Measurements from ENCODE around the gene PTPRN2.

Gene PTPRN2

GRCh38 chr7:157627033-157627432 lies 960.6 kb downstream of the PTPRN2 start:
- DNase-seq (ENCODE audit: low read depth in 2 of 2): no peak

GRCh38 chr7:157625973-157626742 lies 961.5 kb downstream of the PTPRN2 start:
- DNase-seq (ENCODE audit: low read depth in 2 of 2): no peak

GRCh38 chr7:157623556-157623955 lies 964.1 kb downstream of the PTPRN2 start:
- DNase-seq (ENCODE audit: low read depth in 2 of 2): no peak

GRCh38 chr7:157622408-157623205 lies 965.0 kb downstream of the PTPRN2 start:
- DNase-seq (ENCODE audit: low read depth in 2 of 2): no peak

GRCh38 chr7:157622000-157622399 lies 965.6 kb downstream of the PTPRN2 start:
- no peak for DNase-seq (ENCODE audit: low read depth in 2 of 2)

DNA sequence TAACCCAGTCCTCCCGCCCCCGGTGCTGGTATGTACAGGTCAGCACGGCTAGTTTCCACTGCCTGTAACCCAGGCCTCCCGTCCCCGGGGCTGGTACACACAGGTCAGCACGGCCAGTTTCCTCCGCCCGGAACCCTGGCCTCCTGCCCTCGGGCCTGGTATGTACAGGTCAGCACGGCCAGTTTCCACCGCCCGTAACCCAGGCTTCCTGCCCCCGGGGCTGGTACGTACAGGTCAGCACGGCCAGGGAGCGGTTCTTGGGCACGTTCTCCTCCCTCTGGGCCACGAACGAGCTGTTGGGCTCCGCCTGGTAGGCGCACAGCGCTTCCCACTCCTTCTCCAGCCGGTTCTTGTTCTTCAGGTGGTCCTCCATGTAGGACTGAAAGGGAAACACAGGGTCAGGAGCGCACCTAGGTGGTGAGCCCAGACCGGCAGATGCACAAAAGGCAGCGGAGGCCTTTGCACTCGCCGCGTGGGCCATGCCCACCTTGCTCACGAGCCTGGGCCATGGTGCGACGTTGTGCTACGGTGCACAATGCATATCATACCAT lies 966.4 kb downstream of the PTPRN2 start:
- DNase-seq (ENCODE audit: low read depth in 2 of 2): no peak

DNA sequence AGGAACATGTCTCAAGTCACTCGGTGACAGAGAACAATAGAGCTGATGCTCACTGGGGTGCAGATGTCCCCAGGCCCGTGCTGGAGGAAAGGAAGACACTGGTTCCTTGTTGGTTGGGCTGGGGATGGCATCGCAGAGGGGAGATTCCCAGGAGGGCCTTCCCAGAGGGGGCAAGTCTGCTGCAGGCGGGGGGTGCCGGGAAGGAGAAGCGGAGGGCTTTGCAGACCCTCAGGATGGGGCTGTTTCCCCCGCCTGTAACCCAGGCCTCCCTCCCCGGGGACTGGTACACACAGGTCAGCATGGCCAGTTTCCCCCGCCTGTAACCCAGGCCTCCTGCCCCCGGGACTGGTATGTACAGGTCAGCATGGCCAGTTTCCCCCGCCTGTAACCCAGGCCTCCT lies 967.0 kb downstream of the PTPRN2 start:
- DNase-seq (ENCODE audit: low read depth in 2 of 2): no peak

DNA sequence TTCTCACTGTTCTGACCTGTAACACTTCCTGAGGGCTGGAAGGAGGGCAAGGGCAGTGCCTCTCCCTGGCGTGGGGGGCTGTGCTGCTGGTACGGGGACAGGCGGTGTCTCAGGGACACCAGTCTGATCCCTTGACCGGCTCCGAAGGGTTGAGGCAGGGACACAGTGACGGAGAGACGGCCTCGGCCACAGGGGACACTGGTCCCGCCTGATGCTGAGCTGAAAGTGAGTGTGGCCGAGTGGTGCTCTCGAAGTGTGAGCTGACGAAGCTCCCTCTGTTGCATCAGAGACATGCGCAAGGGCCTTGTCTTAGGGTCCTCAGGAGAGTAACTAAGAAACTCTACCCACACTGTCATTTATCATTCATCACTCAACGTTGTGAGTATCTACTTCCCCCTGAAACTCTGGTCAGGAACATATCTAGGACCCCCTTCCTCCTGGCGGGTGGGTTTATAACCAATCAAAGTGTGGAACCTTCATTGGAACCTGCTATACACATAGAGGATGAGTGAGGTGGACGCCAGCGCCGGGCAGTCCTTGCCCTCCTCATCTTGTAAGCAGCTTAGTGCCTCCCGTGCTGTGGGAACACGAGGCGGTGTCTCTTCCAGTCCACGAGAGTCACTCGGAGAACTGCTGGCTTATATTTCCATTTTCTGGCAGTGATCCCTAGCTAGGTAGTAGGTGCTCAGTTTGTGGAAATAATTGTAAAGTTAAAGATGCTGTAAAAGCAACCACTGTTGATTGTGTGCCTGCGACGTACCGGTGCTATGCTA lies 967.7 kb downstream of the PTPRN2 start:
- no peak for DNase-seq (ENCODE audit: low read depth in 2 of 2)

DNA sequence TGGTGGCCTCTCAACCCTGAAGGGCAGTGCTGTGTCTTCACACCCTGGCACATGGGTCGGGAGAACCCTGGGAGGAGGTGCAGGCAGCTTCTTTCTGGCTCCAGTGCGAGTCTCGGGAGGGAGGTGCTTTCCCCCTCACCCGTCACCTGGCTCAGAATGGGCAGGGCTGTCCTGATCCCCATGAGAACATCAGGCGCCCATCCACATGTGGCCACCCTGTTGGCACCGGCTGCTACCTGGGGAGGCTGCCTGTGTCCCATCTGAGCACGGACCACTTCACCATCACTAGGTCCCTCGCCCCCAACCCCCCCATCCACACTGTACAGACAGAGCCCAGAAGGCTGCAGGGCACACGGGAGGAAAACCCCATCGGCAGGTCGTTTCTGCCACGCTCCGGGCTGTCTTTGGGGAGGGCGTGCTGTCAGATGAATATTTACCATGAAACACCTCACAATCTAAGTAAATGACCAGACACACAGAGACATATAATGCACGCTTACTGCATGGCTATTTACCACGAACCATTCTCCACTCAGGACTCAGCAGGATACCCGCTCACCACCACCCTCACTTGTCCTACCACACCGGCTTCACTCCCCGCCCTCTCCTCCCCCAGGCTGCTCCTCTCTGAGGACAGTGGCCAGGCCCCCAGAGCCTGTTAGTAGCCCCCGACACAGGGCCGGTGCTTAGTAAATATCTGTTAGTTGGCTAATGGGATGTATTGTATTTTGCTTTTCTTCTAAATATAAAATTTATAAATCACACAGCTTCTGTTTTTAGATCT lies 968.6 kb downstream of the PTPRN2 start:
- DNase-seq (ENCODE audit: low read depth in 2 of 2): no peak

GRCh38 chr7:157618091-157618726 lies 969.4 kb downstream of the PTPRN2 start:
- DNase-seq (ENCODE audit: low read depth in 2 of 2): no peak

GRCh38 chr7:157617401-157617800 lies 970.2 kb downstream of the PTPRN2 start:
- no peak for DNase-seq (ENCODE audit: low read depth in 2 of 2)

- no peak for DNase-seq (ENCODE audit: low read depth in 2 of 2)
Measured at GRCh38 chr7:157616931-157617330, 970.7 kb downstream of the PTPRN2 start.

DNA sequence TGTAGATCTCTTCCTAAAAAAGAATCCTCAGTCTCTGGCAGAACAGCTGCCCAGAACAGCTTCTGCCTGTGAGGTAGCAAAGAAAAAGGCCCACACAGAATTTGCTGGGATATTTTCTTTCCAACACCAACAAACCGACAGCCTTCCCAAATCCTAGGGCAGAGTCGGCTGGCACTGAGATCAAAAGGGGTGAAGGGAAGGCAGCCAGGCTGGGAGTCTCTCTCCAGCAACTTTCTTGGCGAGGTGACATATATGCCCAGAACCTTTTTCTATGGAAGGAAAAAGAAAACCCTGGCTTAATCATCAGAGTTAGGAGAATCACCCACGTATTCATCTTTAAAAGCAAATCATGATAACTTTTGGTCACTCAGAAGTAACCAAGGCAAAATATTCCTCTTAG lies 971.2 kb downstream of the PTPRN2 start:
- no peak for DNase-seq (ENCODE audit: low read depth in 2 of 2)

GRCh38 chr7:157615852-157616251 lies 971.8 kb downstream of the PTPRN2 start:
- no peak for DNase-seq (ENCODE audit: low read depth in 2 of 2)

DNA sequence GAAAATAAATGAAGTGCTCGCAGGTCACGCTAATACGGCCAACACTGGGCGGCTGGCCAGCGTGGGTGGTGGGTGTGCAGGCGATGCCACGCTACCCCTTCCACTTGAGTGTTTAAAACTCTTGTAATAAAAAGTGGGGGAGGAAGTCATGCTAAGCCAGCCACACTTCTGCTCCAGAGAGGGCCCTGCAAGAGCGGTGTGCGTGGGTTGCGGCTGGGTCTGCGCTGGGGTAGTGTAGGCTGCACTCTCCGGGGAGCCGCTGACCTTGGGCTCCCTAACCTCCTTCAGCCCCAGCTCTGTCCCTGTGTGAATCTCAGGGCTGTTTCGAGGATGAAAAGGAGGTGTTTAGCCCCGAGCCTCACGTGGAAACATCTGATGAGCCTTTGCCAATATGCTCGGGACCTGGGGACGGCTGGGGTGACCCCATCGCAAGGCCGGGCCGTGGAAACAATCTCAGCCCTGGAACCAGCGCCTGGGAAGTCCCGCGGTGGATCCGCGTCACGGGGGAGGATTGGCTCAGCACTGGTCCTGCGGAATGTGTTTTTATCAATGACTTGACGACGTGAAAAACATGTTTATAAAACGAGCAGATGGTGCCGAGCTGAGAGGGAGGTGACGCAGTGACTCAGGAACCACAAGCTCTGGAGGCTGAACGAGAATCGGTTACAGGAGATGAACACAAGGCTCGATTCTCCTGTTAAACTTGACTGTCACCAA lies 972.4 kb downstream of the PTPRN2 start:
- DNase-seq (ENCODE audit: low read depth in 2 of 2): no peak

GRCh38 chr7:157614457-157615020 lies 973.1 kb downstream of the PTPRN2 start:
- DNase-seq (ENCODE audit: low read depth in 2 of 2): no peak

DNA sequence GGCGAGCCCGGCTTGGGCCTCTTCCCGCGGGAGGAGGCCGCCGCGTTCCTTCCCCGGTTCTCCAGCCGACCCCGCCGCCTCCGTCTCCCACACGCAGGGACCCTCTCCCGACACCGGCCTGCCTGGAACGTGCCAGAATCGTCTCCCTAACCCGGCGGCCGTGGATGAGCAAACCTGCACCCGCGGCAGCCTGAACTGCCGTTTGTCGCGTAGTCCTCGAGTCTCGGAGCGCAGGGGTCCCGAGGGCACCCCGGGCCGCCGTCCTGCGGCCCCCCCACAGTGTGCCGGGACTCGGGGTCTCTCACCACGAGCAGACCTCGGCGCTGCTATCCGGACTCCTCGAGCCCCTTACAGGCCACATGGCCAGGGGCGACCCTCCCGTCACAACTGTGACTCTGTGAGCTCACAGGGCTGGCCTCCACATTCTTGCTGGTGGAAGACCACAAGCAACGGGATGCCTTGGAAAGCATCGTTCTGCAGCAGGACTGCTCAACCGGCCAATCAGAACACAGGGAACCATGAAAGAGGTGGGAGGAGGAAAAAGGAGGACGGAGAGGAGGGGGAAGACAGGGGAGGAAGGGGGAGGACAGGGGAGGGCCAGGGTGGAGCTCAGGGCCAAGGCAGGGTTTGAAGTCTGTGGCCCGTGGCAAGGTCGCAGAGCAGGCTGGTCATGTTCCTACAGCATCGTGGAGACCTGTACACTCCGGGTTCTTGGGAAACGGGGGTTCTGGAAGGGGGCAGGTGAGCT lies 973.9 kb downstream of the PTPRN2 start:
- DNase-seq (ENCODE audit: low read depth in 2 of 2): no peak

DNA sequence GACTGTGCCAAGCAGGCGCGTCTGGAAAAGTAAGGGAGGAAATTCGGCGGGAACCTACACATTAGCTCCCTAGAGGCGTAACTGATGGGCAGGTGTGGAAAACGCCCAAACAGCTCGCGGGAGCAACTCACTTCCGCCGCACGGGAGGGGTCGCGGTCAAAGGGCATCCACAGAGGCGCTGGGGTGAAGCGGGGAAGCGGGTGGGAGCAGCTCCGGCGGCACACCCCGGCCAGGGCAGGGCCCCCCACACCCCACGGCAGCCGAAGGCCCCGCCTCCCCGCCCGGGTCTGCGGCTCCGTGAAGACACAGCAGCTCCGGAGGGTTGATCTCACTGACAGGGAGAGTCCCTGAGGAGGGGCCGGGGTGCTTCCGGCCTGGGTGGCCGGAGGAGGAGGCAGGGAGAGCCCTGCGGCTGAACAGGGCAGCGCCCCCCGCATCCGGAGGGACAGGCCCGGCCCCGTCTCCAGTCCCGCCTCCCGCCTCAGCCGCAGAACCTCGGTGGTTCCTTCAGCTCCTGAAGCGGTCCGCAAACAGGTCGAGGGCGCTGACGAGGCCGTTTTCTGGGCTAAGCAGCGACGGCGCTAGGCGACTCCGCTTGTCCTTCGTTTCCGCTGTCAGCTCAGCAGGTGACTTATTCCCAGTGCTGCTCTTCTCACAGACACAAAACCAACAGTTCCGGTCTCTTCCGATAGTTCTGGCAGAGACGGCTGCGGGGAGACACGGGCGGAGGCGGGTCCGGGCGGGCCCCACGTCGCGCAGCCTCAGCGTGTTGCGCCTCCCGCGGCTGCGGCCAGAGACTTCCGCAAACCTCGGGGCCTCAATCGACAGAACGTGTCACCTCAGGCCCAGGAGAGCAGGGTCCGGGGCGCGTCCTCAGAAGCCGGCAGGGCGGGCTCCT lies 974.7 kb downstream of the PTPRN2 start:
- peak; percentile 32 to 50 for DNase-seq (ENCODE audit: low read depth in 2 of 2)

All from stimulated activated CD8-positive, alpha-beta memory T cell treated with anti-CD3 and anti-CD28 coated beads, Interleukin-15, amount 100 ng/mL, for 48 hours (primary cell).